Measurements from ENCODE around the gene SLC7A6OS.
"Not testable (repeated sequence)": the region's sequence is repeated elsewhere in the genome, so short reads cannot be mapped to it uniquely, and the experiment has no call there.

Gene SLC7A6OS

GRCh38 chr16:68289621-68290329, 21.0 kb downstream of the SLC7A6OS start:
- no peak for TF ChIP-seq CTCF (IDR thresholded peaks at IDR 0.05; ENCODE audit: low read depth, low read length)
- DNase-seq (ENCODE audit: extremely low read depth, low read depth) = no peak

GRCh38 chr16:68289202-68289601, 21.5 kb downstream of the SLC7A6OS start:
- no peak for TF ChIP-seq CTCF (IDR thresholded peaks at IDR 0.05; ENCODE audit: low read depth, low read length)
- DNase-seq (ENCODE audit: extremely low read depth, low read depth) = no peak

GRCh38 chr16:68288796-68289195, 21.9 kb downstream of the SLC7A6OS start:
- not testable (repeated sequence) for DNase-seq (ENCODE audit: extremely low read depth, low read depth)

- TF ChIP-seq CTCF (IDR thresholded peaks at IDR 0.05; ENCODE audit: low read depth, low read length) = no peak
- DNase-seq (ENCODE audit: extremely low read depth, low read depth) = no peak
Observed at GRCh38 chr16:68288252-68288650, 22.5 kb downstream of the SLC7A6OS start.

- peak; percentile 84 for DNase-seq (ENCODE audit: extremely low read depth, low read depth)
Observed at GRCh38 chr16:68287276-68288251, 23.2 kb downstream of the SLC7A6OS start.

GRCh38 chr16:68286153-68287074, 24.3 kb downstream of the SLC7A6OS start:
- no peak for DNase-seq (ENCODE audit: extremely low read depth, low read depth)
- no peak for TF ChIP-seq CTCF (IDR thresholded peaks at IDR 0.05; ENCODE audit: low read depth, low read length)

More at GRCh38 chr16:68287276-68288251, 23.2 kb downstream of the SLC7A6OS start:
- no peak for TF ChIP-seq CTCF (IDR thresholded peaks at IDR 0.05; ENCODE audit: low read depth, low read length)

- no peak for DNase-seq (ENCODE audit: extremely low read depth, low read depth)
- TF ChIP-seq CTCF (IDR thresholded peaks at IDR 0.05; ENCODE audit: low read depth, low read length) = no peak
Observed at GRCh38 chr16:68285683-68286082, 25.1 kb downstream of the SLC7A6OS start.

Data from AG09319 (cell line).